Kidney tubule cell (primary cell): Measurements from ENCODE around the gene ARMC9.
"Not testable (repeated sequence)": the region's sequence is repeated elsewhere in the genome, so short reads cannot be mapped to it uniquely, and the experiment has no call there.

Experiments
- DNase-seq: peaks from one replicate; pipeline ENCODE4 v3.0.0-alpha.2; 2018; ENCODE audit warnings: low spot score

ARMC9 gene

GRCh38 chr2:231287696-231288095 is 89.3 kb downstream of the ARMC9 start:
- DNase-seq = no peak

- DNase-seq = no peak
These were observed 90.2 kb downstream of the ARMC9 start for GRCh38 chr2:231288590-231288989.

GRCh38 chr2:231290321-231291015 is 92.0 kb downstream of the ARMC9 start:
- no peak for DNase-seq

- no peak for DNase-seq
These were observed 94.2 kb downstream of the ARMC9 start for GRCh38 chr2:231292472-231293134.

GRCh38 chr2:231293163-231293562 is 94.7 kb downstream of the ARMC9 start:
- DNase-seq = no peak

- no peak for DNase-seq
These were observed 95.7 kb downstream of the ARMC9 start for GRCh38 chr2:231294116-231294515.

- DNase-seq = peak; percentile 36
These were observed 96.3 kb downstream of the ARMC9 start for GRCh38 chr2:231294571-231295362.

GRCh38 chr2:231295363-231295655 is 96.9 kb downstream of the ARMC9 start:
- DNase-seq = no peak

- DNase-seq = peak; percentile 19
These were observed 98.1 kb downstream of the ARMC9 start for GRCh38 chr2:231296401-231296974.

GRCh38 chr2:231297108-231297908 is 98.9 kb downstream of the ARMC9 start:
- DNase-seq = peak; percentile 65

GRCh38 chr2:231298091-231298490 is 99.7 kb downstream of the ARMC9 start:
- no peak for DNase-seq

GRCh38 chr2:231299267-231299666 is 100.8 kb downstream of the ARMC9 start:
- DNase-seq = no peak

- DNase-seq = peak; percentile 88
These were observed 101.7 kb downstream of the ARMC9 start for GRCh38 chr2:231300020-231300721.

GRCh38 chr2:231300722-231301076 is 102.3 kb downstream of the ARMC9 start:
- DNase-seq = no peak

- not testable (repeated sequence) for DNase-seq
These were observed 105.8 kb downstream of the ARMC9 start for GRCh38 chr2:231304259-231304658.

GRCh38 chr2:231305221-231305620 is 106.8 kb downstream of the ARMC9 start:
- DNase-seq = no peak

GRCh38 chr2:231306791-231307393 is 108.5 kb downstream of the ARMC9 start:
- peak; percentile 59 for DNase-seq

- no peak for DNase-seq
These were observed 109.8 kb downstream of the ARMC9 start for GRCh38 chr2:231308219-231308618.

- peak; percentile 91 for DNase-seq
These were observed 110.4 kb downstream of the ARMC9 start for GRCh38 chr2:231308631-231309428.

GRCh38 chr2:231312066-231312465 is 113.6 kb downstream of the ARMC9 start:
- DNase-seq = no peak
